ENCODE results near the gene NAPA.

The NAPA gene
- 74.0 to 107 (median 83.8) reads per million in 3 donors for total RNA-seq

- Histone ChIP-seq H3K27ac (ENCODE audit: insufficient read depth, low read length, poor library complexity, severe bottlenecking) (peak within 1 kb of the TSS; percentile 95), H3K36me3 (ENCODE audit: control insufficient read depth, insufficient read depth, low read length) (no peaks in the 10 kb centered on the region), H3K4me1 (ENCODE audit: control insufficient read depth, insufficient read depth, low read length, poor library complexity, severe bottlenecking) (peaks cover 33% of the 10 kb centered on the region), H3K4me3 (ENCODE audit: insufficient read depth, low read depth, low read length, poor library complexity, severe bottlenecking) (peak within 1 kb of the TSS; percentile 96), H3K9me3 (ENCODE audit: control insufficient read depth, low read length) (no peaks in the 10 kb centered on the region), H3K27me3 (replicated peaks; ENCODE audit: control insufficient read depth, insufficient read depth, low read length, poor library complexity, severe bottlenecking) (no peaks in the 10 kb centered on the region)
- DNase-seq, result peak; percentile 100
Observed at GRCh38 chr19:47514869-47515588, at the start of gene NAPA. NAPA (minus strand) TSS chr19:47515063; CDS start chr19:47514940, 123 bp downstream.

GRCh38 chr19:47564081-47564480 is 49.2 kb upstream of the NAPA start:
- Histone ChIP-seq H3K4me3 (ENCODE audit: insufficient read depth, low read depth, low read length, poor library complexity, severe bottlenecking) (no peak overlapping the region), H3K9me3 (ENCODE audit: control insufficient read depth, low read length) (no peaks in the 10 kb centered on the region), H3K4me1 (ENCODE audit: control insufficient read depth, insufficient read depth, low read length, poor library complexity, severe bottlenecking) (no peaks in the 10 kb centered on the region)

GRCh38 chr19:47561440-47562057 is 46.7 kb upstream of the NAPA start:
- no peaks in the 10 kb centered on the region for H3K4me1 ChIP-seq (ENCODE audit: control insufficient read depth, insufficient read depth, low read length, poor library complexity, severe bottlenecking)
- no peaks in the 10 kb centered on the region for H3K9me3 ChIP-seq (ENCODE audit: control insufficient read depth, low read length)
- no peak for DNase-seq
- H3K4me3 ChIP-seq (ENCODE audit: insufficient read depth, low read depth, low read length, poor library complexity, severe bottlenecking), result no peak overlapping the region
- H3K27me3 ChIP-seq (replicated peaks; ENCODE audit: control insufficient read depth, insufficient read depth, low read length, poor library complexity, severe bottlenecking), result no peaks in the 10 kb centered on the region
- no peaks in the 10 kb centered on the region for H3K36me3 ChIP-seq (ENCODE audit: control insufficient read depth, insufficient read depth, low read length)
- no peak overlapping the region for H3K27ac ChIP-seq (ENCODE audit: insufficient read depth, low read length, poor library complexity, severe bottlenecking)

More at GRCh38 chr19:47564081-47564480, 49.2 kb upstream of the NAPA start:
- no peaks in the 10 kb centered on the region for H3K27me3 ChIP-seq (replicated peaks; ENCODE audit: control insufficient read depth, insufficient read depth, low read length, poor library complexity, severe bottlenecking)
- H3K27ac ChIP-seq (ENCODE audit: insufficient read depth, low read length, poor library complexity, severe bottlenecking), result no peak overlapping the region
- no peaks in the 10 kb centered on the region for H3K36me3 ChIP-seq (ENCODE audit: control insufficient read depth, insufficient read depth, low read length)
- no peak for DNase-seq

GRCh38 chr19:47560999-47561398 is 46.1 kb upstream of the NAPA start:
- Histone ChIP-seq H3K36me3 (ENCODE audit: control insufficient read depth, insufficient read depth, low read length) (no peaks in the 10 kb centered on the region), H3K27ac (ENCODE audit: insufficient read depth, low read length, poor library complexity, severe bottlenecking) (no peak overlapping the region), H3K4me3 (ENCODE audit: insufficient read depth, low read depth, low read length, poor library complexity, severe bottlenecking) (no peak overlapping the region), H3K4me1 (ENCODE audit: control insufficient read depth, insufficient read depth, low read length, poor library complexity, severe bottlenecking) (no peaks in the 10 kb centered on the region), H3K27me3 (replicated peaks; ENCODE audit: control insufficient read depth, insufficient read depth, low read length, poor library complexity, severe bottlenecking) (no peaks in the 10 kb centered on the region), H3K9me3 (ENCODE audit: control insufficient read depth, low read length) (no peaks in the 10 kb centered on the region)
- no peak for DNase-seq

- Histone ChIP-seq H3K36me3 (ENCODE audit: control insufficient read depth, insufficient read depth, low read length) (no peaks in the 10 kb centered on the region), H3K27ac (ENCODE audit: insufficient read depth, low read length, poor library complexity, severe bottlenecking) (no peak overlapping the region), H3K4me3 (ENCODE audit: insufficient read depth, low read depth, low read length, poor library complexity, severe bottlenecking) (no peak overlapping the region), H3K4me1 (ENCODE audit: control insufficient read depth, insufficient read depth, low read length, poor library complexity, severe bottlenecking) (peaks cover under 1% of the 10 kb centered on the region), H3K27me3 (replicated peaks; ENCODE audit: control insufficient read depth, insufficient read depth, low read length, poor library complexity, severe bottlenecking) (peaks cover 2% of the 10 kb centered on the region), H3K9me3 (ENCODE audit: control insufficient read depth, low read length) (no peaks in the 10 kb centered on the region)
- DNase-seq, result no peak
Observed at GRCh38 chr19:47550129-47550528, 35.3 kb upstream of the NAPA start.

GRCh38 chr19:47549261-47549862 is 34.5 kb upstream of the NAPA start:
- Histone ChIP-seq H3K36me3 (ENCODE audit: control insufficient read depth, insufficient read depth, low read length) (no peaks in the 10 kb centered on the region), H3K4me3 (ENCODE audit: insufficient read depth, low read depth, low read length, poor library complexity, severe bottlenecking) (no peak overlapping the region), H3K9me3 (ENCODE audit: control insufficient read depth, low read length) (no peaks in the 10 kb centered on the region), H3K27ac (ENCODE audit: insufficient read depth, low read length, poor library complexity, severe bottlenecking) (no peak overlapping the region), H3K27me3 (replicated peaks; ENCODE audit: control insufficient read depth, insufficient read depth, low read length, poor library complexity, severe bottlenecking) (peaks cover 10% of the 10 kb centered on the region), H3K4me1 (ENCODE audit: control insufficient read depth, insufficient read depth, low read length, poor library complexity, severe bottlenecking) (peaks cover 7% of the 10 kb centered on the region)
- no peak for DNase-seq

- Histone ChIP-seq H3K9me3 (ENCODE audit: control insufficient read depth, low read length) (no peaks in the 10 kb centered on the region), H3K4me3 (ENCODE audit: insufficient read depth, low read depth, low read length, poor library complexity, severe bottlenecking) (no peak overlapping the region), H3K27me3 (replicated peaks; ENCODE audit: control insufficient read depth, insufficient read depth, low read length, poor library complexity, severe bottlenecking) (peaks cover 11% of the 10 kb centered on the region), H3K27ac (ENCODE audit: insufficient read depth, low read length, poor library complexity, severe bottlenecking) (no peak overlapping the region), H3K4me1 (ENCODE audit: control insufficient read depth, insufficient read depth, low read length, poor library complexity, severe bottlenecking) (peaks cover 7% of the 10 kb centered on the region), H3K36me3 (ENCODE audit: control insufficient read depth, insufficient read depth, low read length) (no peaks in the 10 kb centered on the region)
- no peak for DNase-seq
Observed at GRCh38 chr19:47547199-47547598, 32.3 kb upstream of the NAPA start.

- no peaks in the 10 kb centered on the region for H3K36me3 ChIP-seq (ENCODE audit: control insufficient read depth, insufficient read depth, low read length)
- no peak for DNase-seq
Observed at GRCh38 chr19:47545061-47545948, 30.4 kb upstream of the NAPA start.

GRCh38 chr19:47544476-47544875 is 29.6 kb upstream of the NAPA start:
- peaks cover 11% of the 10 kb centered on the region for H3K27me3 ChIP-seq (replicated peaks; ENCODE audit: control insufficient read depth, insufficient read depth, low read length, poor library complexity, severe bottlenecking)

More at GRCh38 chr19:47545061-47545948, 30.4 kb upstream of the NAPA start:
- no peak overlapping the region for H3K27ac ChIP-seq (ENCODE audit: insufficient read depth, low read length, poor library complexity, severe bottlenecking)
- peaks cover 10% of the 10 kb centered on the region for H3K4me1 ChIP-seq (ENCODE audit: control insufficient read depth, insufficient read depth, low read length, poor library complexity, severe bottlenecking)
- no peaks in the 10 kb centered on the region for H3K9me3 ChIP-seq (ENCODE audit: control insufficient read depth, low read length)
- peaks cover 11% of the 10 kb centered on the region for H3K27me3 ChIP-seq (replicated peaks; ENCODE audit: control insufficient read depth, insufficient read depth, low read length, poor library complexity, severe bottlenecking)
- peak overlapping the region; percentile 17 for H3K4me3 ChIP-seq (ENCODE audit: insufficient read depth, low read depth, low read length, poor library complexity, severe bottlenecking)

More at GRCh38 chr19:47544476-47544875, 29.6 kb upstream of the NAPA start:
- no peak overlapping the region for H3K27ac ChIP-seq (ENCODE audit: insufficient read depth, low read length, poor library complexity, severe bottlenecking)
- DNase-seq, result no peak
- H3K9me3 ChIP-seq (ENCODE audit: control insufficient read depth, low read length), result no peaks in the 10 kb centered on the region
- no peak overlapping the region for H3K4me3 ChIP-seq (ENCODE audit: insufficient read depth, low read depth, low read length, poor library complexity, severe bottlenecking)
- no peaks in the 10 kb centered on the region for H3K36me3 ChIP-seq (ENCODE audit: control insufficient read depth, insufficient read depth, low read length)
- H3K4me1 ChIP-seq (ENCODE audit: control insufficient read depth, insufficient read depth, low read length, poor library complexity, severe bottlenecking), result peaks cover 10% of the 10 kb centered on the region

Measured in effector memory CD4-positive, alpha-beta T cell (primary cell).